ENCODE measurements around the gene CHCHD1.
"Not testable (repeated sequence)": the region's sequence is repeated elsewhere in the genome, so short reads cannot be mapped to it uniquely, and the experiment has no call there.

Gene CHCHD1

GRCh38 chr10:73795491-73795890, 13.6 kb downstream of the CHCHD1 start:
- not testable (repeated sequence) for DNase-seq

- not testable (repeated sequence) for DNase-seq
Observed at GRCh38 chr10:73796035-73796434, 14.2 kb downstream of the CHCHD1 start.

- DNase-seq: no peak
Observed at GRCh38 chr10:73796766-73797165, 14.9 kb downstream of the CHCHD1 start.

GRCh38 chr10:73797324-73798025, 15.6 kb downstream of the CHCHD1 start:
- no peak for DNase-seq

DNA sequence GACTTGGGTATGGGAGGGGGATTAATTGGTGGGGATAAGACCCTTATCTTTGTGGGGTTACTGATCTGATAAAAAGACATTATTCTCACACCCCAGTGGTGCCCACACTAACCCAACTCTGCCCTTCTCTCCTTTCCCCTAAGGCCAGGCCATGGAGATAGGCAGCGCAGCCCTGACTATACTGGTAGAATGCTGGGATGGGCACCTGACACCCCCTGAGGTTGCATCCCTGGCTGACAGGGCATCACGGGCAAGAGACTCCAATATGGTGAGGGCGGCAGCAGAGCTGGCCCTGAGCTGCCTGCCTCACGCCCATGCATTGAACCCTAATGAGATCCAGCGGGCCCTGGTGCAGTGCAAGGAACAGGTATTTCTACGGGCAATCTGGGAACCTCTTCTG, 16.2 kb downstream of the CHCHD1 start:
- DNase-seq: no peak

DNA sequence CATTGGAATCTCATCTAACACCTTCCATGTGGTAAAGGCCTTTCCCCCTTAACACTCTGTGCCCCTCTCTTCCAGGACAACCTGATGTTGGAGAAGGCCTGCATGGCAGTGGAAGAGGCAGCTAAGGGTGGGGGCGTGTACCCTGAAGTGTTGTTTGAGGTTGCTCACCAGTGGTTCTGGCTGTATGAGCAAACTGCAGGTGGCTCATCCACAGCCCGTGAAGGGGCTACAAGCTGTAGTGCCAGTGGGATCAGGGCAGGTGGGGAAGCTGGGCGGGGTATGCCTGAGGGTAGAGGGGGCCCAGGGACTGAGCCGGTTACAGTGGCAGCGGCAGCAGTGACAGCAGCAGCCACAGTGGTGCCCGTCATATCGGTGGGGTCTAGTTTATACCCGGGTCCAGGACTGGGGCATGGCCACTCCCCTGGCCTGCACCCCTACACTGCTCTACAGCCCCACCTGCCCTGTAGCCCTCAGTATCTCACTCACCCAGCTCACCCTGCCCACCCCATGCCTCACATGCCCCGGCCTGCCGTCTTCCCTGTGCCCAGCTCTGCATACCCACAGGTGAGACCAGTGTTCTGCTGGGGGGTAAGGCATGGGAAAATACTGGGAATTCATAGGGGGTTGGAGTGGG, 17.2 kb downstream of the CHCHD1 start:
- no peak for DNase-seq

DNA sequence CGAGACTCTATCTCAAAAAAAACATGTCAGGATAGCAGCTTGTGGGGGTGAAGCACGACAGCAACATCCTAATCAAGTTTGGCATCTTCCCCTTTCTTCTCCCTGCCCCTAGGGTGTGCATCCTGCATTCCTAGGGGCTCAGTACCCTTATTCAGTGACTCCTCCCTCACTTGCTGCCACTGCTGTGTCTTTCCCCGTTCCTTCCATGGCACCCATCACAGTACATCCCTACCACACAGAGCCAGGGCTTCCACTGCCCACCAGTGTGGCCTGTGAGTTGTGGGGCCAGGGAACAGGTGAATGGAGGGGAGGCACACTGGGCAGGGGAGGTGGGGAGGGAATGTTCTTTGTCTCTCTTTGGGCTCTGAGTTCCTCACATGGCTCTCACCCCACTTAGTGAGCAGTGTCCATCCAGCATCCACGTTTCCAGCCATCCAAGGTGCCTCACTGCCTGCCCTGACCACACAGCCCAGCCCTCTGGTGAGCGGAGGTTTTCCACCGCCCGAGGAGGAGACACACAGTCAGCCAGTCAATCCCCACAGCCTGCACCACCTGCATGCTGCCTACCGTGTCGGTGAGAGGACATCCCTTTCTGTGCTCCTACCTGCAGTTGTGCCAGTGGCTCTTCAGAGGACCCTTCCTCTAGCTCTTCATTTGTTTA, 18.2 kb downstream of the CHCHD1 start:
- DNase-seq: no peak

DNA sequence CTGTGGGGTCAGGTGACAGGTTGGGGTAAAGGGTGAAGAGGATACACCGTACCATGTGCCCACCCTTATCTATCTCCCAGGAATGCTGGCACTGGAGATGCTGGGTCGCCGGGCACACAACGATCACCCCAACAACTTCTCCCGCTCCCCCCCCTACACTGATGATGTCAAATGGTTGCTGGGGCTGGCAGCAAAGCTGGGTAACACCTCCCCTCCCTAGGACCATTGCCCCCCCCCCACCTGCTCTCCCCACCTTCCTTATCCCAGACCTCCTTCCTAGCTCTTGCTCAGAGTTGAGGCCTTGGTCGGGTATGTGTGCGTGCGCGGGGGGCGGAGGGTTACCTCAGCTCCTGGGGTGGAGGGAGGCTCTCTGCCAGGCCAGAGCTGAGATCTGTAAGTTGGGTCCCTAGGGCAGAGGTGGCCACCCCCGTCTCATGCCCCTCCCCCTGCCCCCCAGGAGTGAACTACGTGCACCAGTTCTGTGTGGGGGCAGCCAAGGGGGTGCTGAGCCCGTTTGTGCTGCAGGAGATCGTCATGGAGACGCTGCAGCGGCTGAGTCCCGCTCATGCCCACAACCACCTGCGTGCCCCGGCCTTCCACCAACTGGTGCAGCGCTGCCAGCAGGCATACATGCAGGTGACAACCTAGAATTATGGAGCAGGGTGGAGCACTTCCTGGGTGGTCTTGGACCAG, 18.9 kb downstream of the CHCHD1 start:
- DNase-seq: no peak

- DNase-seq: no peak
Observed at GRCh38 chr10:73801253-73801590, 19.4 kb downstream of the CHCHD1 start.

- no peak for DNase-seq
Observed at GRCh38 chr10:73802276-73802991, 20.6 kb downstream of the CHCHD1 start.

DNA sequence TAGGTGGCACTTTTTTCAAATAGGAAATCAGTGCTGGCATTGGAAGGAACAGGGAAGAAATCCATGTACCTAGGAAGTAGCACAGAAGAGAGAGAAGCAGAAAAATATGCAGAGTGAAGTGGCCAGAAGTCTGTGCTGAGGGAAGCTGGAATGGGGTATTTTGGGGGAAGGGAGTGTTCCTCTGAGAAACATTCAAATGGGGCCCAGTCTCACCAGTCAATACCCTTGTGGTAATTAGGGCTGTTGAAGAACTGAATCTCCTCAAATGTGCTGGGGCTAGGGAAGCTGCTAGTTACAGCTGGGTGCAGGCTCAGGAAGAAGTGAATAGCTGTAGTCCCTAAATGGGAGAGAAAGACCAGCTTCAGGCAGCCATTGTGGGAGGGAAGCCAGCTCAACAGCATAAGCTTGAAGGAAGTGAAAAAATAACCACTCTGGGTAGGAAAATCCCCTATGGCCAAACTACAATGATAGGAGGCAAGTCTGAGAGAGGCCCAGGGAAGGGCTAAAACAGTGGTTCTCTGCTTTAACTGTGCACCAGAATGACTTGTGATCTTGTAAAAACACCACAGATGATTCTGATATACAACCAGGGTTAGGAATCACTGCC, 21.9 kb downstream of the CHCHD1 start:
- DNase-seq: no peak

DNA sequence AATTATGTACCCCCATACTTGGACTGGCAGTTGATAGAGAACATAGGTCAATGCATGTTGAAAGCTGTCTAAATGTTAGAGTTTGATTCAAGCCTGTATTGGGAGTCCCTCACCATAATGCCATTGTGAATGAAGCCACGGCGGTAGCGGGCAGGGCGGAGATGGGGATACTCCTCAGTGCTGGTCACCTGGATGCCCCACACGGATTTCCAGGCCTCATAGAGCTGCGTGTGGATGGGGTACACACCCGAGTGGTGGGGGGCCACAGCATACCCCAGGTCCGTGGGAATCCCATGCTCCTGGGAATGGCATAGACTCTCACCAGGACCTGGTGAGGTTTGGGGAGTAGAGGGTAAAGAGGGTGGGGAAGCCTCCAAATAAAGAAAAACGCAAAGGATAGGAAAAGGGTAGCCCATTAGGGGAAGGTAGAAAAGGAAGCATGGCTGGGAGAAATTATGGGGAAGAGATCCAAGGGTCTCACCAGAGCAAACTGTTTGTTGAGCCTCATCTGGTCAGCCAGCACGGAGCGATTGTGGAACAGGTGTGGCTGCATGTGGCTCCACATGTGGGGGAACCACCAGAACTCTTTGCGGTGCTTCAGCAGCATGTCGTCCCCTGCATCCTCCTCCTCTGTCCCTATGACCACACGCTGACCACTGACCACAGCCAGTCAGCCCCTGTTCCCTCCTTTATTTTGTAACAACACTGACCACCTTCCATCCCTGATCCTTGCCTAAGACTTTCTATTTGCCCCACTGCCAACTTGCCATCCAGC, 24.5 kb downstream of the CHCHD1 start:
- DNase-seq: no peak

DNA sequence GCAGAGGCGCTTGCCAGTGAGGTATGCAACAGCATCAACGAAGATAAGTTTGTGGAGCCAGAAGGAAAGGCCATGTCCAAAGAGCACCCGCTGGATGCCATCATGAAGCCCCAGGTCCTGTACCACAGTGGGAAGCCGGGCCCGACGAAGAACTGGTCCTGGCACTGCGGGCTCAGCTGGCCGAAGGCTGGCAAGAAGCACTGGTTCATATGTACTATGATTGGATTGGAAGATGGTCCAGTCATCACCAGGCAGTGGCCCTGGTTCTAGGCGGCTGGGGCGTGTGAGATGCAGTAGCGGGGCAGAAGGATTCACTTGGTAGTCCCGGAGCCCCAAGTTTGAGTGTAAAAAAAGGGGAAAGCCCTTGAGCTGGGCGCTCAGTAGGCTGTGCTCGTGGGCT, 25.6 kb downstream of the CHCHD1 start:
- peak; percentile 11 for DNase-seq

- peak; percentile 15 for DNase-seq
Observed at GRCh38 chr10:73808021-73808815, 26.4 kb downstream of the CHCHD1 start.

DNA sequence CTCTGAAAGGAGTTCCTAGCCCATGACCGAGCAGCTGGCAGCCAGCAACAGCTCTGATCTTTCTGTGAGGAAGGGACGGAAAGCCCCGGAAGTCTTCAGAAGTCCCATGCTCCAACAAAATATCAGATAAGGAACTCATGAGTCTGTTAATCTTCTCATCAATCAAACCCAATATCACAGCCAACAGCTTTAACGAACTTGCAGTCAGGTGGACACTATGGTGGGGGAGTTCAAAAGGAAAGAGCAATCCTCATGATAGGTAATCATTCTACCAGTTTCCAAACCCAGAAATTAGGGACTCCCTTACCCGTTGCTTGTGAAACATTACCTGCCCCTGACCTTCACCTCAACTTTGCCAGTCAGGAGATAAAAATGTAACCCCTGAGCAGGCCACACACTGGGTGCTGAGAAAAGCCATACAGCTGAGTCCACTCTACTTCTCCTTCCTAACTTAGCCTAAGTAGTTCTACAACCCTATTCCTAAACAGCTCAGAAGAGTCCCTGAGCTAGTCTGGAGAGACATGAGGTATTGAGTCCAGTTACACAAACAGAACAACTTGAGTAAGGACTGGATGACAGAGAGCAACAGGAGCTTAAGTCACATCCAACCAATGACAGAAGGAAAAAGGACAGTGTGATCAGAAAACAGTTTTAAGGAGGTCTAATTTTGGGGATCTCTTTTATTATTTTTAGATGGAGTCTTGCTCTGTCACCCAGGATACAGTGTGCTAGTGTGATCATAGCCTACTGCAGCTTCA, 27.4 kb downstream of the CHCHD1 start:
- no peak for DNase-seq

DNA sequence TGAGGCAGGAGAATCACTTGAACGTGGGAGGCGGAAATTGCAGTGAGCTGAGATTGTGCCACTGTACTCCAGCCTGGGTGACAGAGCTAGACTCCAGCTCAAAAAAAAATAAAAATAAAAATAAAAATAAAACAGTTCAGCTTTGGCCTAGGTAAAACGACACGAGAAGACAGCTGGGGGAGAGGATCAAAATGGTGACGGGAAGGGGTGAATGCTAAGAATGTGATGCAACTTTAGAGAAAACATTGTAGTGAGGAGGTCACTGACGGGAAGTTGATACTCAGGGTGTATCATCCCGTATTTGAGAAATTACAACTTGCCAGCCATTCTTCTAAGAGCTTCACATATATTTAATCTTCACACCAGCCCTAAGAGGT, 28.5 kb downstream of the CHCHD1 start:
- DNase-seq: no peak

GRCh38 chr10:73810735-73811465, 29.1 kb downstream of the CHCHD1 start:
- peak; percentile 44 for DNase-seq

DNA sequence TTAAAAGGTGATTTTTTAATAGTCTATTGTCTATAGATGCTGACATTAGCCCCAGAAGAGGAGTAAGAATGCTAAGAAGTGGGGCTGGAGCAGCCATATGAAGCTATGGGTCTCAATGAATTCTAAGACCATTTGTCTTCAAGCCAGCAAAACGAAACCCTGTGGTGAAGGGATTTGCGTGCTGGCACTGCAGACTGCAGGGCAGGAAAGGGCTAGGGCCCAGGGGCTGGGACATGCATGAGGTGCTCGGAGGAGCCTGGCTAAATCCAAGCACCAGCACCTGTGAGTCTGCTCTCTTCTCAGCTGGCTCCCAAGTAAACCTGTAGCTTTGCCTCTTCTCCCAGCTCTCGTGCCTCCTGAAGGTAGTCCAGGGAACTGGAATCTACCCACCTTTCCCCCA, 30.8 kb downstream of the CHCHD1 start:
- DNase-seq: no peak

- DNase-seq: no peak
Observed at GRCh38 chr10:73813333-73813732, 31.5 kb downstream of the CHCHD1 start.

All from right hindlimb (tissue), 1 donor.